GM12801 (cell line): Measurements from ENCODE around the gene CCSER2.

Source experiments
- TF ChIP-seq, protein P1 (sequence below): IDR thresholded peaks from one replicate; pipeline ENCODE4 v1.5.1; 2011; ENCODE audit warnings: control low read depth; ENCODE audit not compliant: insufficient read length; ENCODE audit errors: extremely low read depth

Gene CCSER2

DNA sequence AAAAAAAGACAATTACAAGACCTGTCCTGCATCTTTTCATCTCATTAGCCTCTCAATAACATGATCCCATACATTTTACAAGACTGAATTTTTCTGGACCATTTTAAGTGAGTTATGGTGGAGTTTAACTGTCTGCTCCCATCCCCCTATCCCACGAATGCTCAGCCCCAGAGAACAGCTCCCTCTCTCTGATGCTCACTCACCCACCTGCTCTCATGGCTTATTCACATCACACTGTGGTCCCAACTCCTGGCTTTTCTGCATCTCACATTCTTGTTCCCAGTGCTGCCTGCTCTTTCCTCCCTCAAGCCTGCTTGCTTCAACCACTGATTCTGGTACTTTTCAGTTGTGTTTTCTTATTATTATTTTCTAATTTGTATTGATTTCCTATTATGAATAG lies 20.4 kb upstream of the CCSER2 start:
- TF ChIP-seq, protein P1, sequence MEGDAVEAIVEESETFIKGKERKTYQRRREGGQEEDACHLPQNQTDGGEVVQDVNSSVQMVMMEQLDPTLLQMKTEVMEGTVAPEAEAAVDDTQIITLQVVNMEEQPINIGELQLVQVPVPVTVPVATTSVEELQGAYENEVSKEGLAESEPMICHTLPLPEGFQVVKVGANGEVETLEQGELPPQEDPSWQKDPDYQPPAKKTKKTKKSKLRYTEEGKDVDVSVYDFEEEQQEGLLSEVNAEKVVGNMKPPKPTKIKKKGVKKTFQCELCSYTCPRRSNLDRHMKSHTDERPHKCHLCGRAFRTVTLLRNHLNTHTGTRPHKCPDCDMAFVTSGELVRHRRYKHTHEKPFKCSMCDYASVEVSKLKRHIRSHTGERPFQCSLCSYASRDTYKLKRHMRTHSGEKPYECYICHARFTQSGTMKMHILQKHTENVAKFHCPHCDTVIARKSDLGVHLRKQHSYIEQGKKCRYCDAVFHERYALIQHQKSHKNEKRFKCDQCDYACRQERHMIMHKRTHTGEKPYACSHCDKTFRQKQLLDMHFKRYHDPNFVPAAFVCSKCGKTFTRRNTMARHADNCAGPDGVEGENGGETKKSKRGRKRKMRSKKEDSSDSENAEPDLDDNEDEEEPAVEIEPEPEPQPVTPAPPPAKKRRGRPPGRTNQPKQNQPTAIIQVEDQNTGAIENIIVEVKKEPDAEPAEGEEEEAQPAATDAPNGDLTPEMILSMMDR = no peak

DNA sequence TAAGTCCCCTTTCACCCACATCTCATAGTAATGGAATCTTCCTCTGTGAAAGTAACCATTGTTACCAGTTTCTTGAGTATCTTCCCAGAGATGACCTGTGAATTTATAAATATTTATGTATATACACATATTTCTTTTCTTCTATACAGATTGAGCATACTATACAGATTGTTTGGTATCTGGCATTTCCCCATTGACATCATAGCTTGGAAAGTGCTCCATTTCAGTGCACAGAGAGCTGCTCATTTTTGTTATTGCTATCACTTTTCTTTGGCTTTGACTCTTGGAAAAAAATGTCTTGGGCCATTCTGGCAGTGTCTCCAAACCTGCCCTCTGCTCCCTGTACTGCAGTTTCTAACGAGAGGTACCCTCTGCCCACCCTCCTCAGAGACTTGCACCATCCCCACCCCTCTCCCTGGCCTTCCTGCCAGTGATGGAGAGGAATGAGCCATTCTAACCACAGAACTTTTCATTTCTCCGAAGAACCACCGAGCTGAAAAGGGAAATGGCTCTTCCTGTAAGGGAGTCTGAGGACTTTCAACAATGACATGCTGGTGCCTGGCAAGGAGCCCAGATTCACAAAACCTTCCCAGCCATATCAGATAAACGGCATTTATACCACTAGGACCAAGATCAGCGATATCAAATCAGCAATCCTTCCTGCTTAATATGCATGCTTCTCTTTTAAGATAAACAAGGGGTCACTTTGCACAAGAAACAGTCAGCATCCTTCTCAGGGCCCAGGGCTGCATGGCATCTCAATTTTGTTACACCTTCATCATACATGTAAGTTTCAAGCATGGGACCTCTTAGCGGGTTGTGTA lies 19.7 kb upstream of the CCSER2 start:
- TF ChIP-seq, protein P1 = no peak

DNA sequence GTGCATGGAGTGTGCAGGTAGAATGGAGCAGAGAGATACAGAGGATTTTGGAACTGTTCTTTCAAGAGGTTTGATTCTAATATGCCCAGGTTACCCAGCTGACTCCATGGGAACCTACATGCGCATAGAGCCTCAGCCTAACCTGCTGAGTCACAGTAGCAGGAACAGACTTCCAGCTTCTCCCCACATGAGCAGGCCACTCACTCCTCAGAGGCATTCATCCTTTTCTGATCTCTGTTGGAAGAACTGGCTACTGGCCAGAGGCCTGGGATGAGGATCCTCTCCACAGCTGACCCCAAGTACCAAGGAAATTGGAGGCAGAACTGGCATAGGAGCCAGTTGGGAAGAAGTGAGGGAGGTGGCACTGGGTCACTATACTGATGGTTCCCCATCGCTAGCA lies 17.9 kb upstream of the CCSER2 start:
- TF ChIP-seq, protein P1 = no peak

DNA sequence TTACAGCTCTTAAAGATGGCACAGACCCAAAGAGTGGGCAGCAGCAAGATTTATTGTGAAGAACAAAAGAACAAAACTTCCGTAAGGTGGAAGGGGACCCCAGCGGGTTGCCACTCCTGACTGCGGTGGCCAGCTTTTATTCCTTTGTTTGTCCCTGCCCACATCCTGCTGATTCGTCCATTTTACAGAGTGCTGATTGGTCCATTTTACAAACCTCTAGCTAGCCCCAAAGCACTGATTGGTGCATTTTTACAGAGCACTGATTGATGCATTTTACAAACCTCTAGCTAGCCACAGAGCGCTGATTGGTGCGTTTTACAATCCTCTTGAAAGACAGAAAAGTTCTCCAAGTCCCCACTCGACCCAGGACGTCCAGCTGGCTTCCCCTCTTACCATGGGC lies 16.8 kb upstream of the CCSER2 start:
- TF ChIP-seq, protein P1 = no peak

DNA sequence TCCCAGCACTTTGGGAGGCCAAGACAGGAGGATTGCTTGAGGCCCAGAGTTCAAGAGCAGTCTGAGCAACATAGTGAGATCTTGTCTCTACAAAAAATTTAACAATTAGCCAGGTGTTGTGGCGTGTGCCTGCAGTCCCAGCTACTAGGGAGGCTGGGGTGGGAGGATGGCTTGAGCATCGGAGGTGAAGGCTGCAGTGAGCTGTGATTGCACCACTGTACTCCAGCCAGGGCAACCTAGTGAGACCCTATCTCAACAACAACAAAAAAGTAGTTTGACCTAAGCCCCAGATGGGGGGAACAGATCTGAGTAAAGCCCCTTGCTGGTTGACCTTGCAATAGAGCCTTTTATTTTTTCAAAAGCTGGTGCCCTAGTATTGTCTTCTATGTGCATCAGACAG lies 15.6 kb upstream of the CCSER2 start:
- TF ChIP-seq, protein P1 = no peak

DNA sequence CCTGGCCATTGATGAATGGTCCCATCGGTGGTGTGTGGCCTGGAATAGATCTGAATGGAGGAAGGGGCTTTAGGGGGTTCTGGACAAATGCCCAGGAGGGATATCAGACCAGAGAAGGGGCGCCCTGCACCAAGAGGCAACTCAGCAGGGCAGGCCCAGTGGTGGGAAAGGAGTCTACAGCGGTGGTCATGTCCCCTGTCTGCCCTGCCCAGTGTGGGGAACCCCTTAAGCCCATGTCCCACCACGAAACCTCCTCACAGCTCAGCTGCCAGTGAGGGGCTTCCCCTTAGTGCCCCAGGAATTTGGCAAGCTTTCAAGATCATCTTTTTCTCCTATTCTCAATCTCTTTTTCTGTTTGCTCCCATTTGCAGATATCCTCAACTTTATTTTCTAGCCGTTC lies 14.1 kb upstream of the CCSER2 start:
- TF ChIP-seq, protein P1 = no peak

DNA sequence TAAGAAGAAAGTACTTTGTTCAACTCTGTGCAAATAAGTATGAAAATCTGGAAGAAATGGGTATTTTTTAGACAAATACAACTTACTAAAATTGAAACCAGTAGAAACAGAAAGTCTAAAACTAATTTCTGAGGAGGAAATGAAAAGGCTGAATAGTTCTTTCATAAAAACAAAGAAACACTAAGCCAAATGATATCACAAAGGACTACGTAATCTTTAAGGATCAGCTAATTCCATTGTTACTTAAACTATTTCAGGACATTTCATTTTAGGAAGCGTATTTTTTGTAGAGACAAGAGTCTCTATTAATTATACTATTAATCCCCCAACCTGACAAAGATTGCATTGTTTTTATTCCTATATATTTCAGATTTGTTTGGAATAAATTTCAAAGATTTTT lies 11.2 kb upstream of the CCSER2 start:
- TF ChIP-seq, protein P1 = no peak
